KOPT-K1 (cell line): ENCODE data around the gene ANTXR1.

Source experiments
- H3K27ac ChIP-seq: fragments of 200-600 bp; sonication (generic); 2 replicates; pipeline ENCODE4 v1.5.1; 2016; ENCODE audit warnings: antibody characterized with exemption, mild to moderate bottlenecking, low read depth, low read length; ENCODE audit not compliant: poor library complexity, severe bottlenecking
- H3K36me3 ChIP-seq: fragments of 200-600 bp; sonication (generic); 2 replicates; pipeline ENCODE4 v1.5.1; 2017; ENCODE audit warnings: antibody characterized with exemption, mild to moderate bottlenecking, low read length, moderate library complexity; ENCODE audit not compliant: insufficient read depth
- H3K9me3 ChIP-seq: fragments of 200-600 bp; sonication (generic); 2 replicates; pipeline ENCODE4 v1.5.1; 2017; ENCODE audit warnings: antibody characterized with exemption, low read length, mild to moderate bottlenecking; ENCODE audit not compliant: insufficient read depth, poor library complexity, severe bottlenecking

The ANTXR1 gene

GRCh38 chr2:69087211-69087911, 74.4 kb downstream of the ANTXR1 start:
- no peak overlapping the region for H3K27ac ChIP-seq
- peaks cover 9% of the 10 kb centered on the region for H3K36me3 ChIP-seq
- H3K9me3 ChIP-seq: no peaks in the 10 kb centered on the region

GRCh38 chr2:69087912-69088240, 74.9 kb downstream of the ANTXR1 start:
- no peaks in the 10 kb centered on the region for H3K9me3 ChIP-seq
- H3K27ac ChIP-seq: no peak overlapping the region
- peaks cover 7% of the 10 kb centered on the region; the same call in 1 of the 2 replicates for H3K36me3 ChIP-seq

GRCh38 chr2:69088466-69088865, 75.5 kb downstream of the ANTXR1 start:
- peaks cover under 1% of the 10 kb centered on the region; the same call in 1 of the 2 replicates for H3K36me3 ChIP-seq
- H3K9me3 ChIP-seq: no peaks in the 10 kb centered on the region
- no peak overlapping the region for H3K27ac ChIP-seq

GRCh38 chr2:69089266-69089665, 76.3 kb downstream of the ANTXR1 start:
- no peak overlapping the region for H3K27ac ChIP-seq
- no peaks in the 10 kb centered on the region for H3K9me3 ChIP-seq
- H3K36me3 ChIP-seq: no peaks in the 10 kb centered on the region

DNA sequence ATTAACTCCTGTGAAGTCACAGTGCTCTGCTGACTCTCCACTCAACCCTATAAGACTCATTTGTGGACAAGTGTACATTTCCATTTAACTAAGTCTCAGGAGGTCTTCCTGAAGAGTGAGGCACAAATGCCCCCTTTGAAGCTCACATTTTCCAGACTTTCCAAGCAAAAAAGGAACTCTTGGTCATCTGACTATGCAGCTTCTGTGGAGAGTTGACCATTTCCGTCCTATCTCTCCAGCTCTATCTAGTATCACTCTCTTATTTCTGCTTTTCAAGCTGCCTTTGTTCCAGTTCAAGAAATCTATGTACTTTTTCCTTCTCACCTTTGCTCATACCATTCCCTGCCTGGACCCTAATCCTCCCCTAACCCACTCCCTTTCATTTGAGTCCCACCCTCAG, 77.0 kb downstream of the ANTXR1 start:
- no peaks in the 10 kb centered on the region for H3K9me3 ChIP-seq

GRCh38 chr2:69090820-69091219, 77.8 kb downstream of the ANTXR1 start:
- Histone ChIP-seq H3K9me3 (no peaks in the 10 kb centered on the region), H3K36me3 (no peaks in the 10 kb centered on the region), H3K27ac (no peak overlapping the region)

More for the DNA sequence above, 77.0 kb downstream of the ANTXR1 start:
- Histone ChIP-seq H3K27ac (no peak overlapping the region), H3K36me3 (no peaks in the 10 kb centered on the region)

DNA sequence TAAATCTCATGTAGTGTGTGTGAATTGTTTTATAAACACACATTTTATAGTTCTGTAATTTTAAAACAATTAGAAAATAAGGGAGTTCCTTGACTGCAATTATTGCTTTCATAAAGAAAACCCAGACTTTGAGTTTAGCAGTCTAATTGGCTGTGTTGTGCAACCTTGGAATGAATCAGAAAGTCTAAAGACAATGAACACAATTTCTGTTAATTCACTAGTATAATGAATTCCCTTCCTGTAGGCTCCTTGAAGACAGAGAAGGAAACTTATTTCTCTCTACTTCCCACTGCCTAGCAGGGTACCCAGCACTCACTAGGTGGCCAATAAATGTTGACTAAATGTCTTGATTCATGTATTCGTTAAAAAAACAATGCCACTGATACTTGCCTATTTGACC, 79.9 kb downstream of the ANTXR1 start:
- no peaks in the 10 kb centered on the region for H3K36me3 ChIP-seq
- no peaks in the 10 kb centered on the region for H3K9me3 ChIP-seq
- H3K27ac ChIP-seq: no peak overlapping the region

DNA sequence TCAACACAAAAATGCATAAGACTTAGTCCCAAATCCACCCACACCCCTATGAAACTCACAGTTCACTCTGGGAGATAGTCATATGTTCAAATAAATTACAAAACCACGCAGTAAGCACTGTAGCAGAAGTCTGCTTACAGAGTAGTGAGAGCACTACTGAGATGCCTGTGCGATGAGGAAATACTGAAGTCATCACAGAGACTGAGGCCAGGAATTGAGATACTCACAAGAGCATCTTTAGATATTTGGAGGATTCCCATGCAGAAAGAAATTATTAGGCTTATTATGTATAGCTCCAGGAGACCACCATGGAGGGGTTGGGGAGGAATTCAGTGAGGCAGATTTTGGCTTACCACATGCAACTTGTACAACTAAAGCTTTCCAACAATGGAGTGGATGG, 82.3 kb downstream of the ANTXR1 start:
- H3K36me3 ChIP-seq: no peaks in the 10 kb centered on the region
- H3K27ac ChIP-seq: no peak overlapping the region
- H3K9me3 ChIP-seq: no peaks in the 10 kb centered on the region

DNA sequence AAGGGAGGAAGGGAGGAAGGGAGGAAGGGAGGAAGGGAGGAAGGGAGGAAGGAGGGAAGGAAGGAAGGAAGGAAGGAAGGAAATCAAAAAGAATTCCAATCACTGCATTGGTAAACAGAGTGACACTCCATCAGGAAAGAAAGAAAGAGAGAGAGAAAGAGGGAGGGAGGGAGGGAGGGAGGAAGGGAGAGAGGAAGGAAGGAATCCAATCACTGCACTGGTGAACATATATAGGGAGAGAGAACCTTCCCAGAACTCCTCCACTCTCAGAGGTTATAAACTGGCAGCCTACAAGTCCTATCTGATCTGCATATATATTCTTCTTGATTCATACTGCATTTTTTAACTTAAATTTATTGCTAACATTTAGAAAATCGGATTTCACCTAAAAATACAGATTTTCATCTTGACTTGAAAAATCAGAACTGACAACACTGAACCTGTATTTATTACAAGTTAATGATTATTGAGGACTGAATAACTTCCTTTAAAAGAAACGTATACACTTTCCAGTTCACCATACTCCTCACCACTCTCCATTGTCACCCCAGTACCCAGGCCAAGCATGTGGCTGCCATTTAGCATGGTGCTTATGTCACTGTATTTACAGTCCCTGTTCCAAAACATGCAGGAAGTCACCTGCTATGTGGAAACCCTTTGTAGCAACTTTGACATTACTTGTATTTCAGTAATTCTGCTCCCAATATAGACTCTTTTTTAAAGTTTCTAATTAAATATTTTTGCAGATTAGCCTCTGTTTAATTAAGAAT, 83.5 kb downstream of the ANTXR1 start:
- Histone ChIP-seq H3K9me3 (no peaks in the 10 kb centered on the region), H3K36me3 (no peaks in the 10 kb centered on the region), H3K27ac (no peak overlapping the region)

DNA sequence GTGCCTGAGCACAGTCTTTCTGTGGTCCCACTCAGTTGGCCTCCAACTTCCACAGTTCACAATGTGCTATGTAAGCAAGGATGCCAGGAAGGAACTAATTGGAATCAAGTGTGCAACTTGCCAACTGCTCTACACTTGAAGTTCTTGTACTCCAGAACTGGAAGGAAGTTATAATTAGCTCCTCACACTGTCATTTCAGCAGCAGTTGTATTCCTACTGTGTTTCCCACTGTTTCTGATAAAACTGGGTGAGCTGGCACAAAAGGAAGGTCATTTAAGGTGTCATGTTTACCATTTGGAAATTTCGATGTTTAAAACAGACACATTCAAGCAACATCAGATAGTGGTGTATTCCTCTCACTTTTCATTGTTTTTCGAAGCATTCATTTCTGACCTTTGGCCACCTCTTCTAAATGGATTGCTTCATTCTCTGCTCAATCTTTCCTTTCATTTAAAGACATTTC, 84.2 kb downstream of the ANTXR1 start:
- no peak overlapping the region for H3K27ac ChIP-seq
- no peaks in the 10 kb centered on the region for H3K36me3 ChIP-seq
- no peaks in the 10 kb centered on the region for H3K9me3 ChIP-seq

- H3K27ac ChIP-seq: no peak overlapping the region
- H3K36me3 ChIP-seq: peaks cover 7% of the 10 kb centered on the region
- no peaks in the 10 kb centered on the region for H3K9me3 ChIP-seq
Observed at GRCh38 chr2:69097891-69098655, 85.1 kb downstream of the ANTXR1 start.

GRCh38 chr2:69099541-69099940, 86.6 kb downstream of the ANTXR1 start:
- Histone ChIP-seq H3K36me3 (peaks cover 16% of the 10 kb centered on the region), H3K27ac (no peak overlapping the region), H3K9me3 (no peaks in the 10 kb centered on the region)

GRCh38 chr2:69100220-69100723, 87.3 kb downstream of the ANTXR1 start:
- H3K27ac ChIP-seq: no peak overlapping the region
- H3K36me3 ChIP-seq: peaks cover 16% of the 10 kb centered on the region
- H3K9me3 ChIP-seq: no peaks in the 10 kb centered on the region

- Histone ChIP-seq H3K27ac (no peak overlapping the region), H3K36me3 (peaks cover 16% of the 10 kb centered on the region)
Observed at GRCh38 chr2:69102041-69102593, 89.1 kb downstream of the ANTXR1 start.

GRCh38 chr2:69103419-69103818, 90.4 kb downstream of the ANTXR1 start:
- H3K36me3 ChIP-seq: peaks cover 16% of the 10 kb centered on the region
- no peak overlapping the region for H3K27ac ChIP-seq
- no peaks in the 10 kb centered on the region for H3K9me3 ChIP-seq

More at GRCh38 chr2:69102041-69102593, 89.1 kb downstream of the ANTXR1 start:
- H3K9me3 ChIP-seq: no peaks in the 10 kb centered on the region
